Right lobe of liver (tissue), 6 donors: ENCODE measurements around the gene MIB1. TPM values are rescaled to one million over a fixed set of nuclear protein-coding genes. Genes with fewer than 3 reads are reported as not detected.

Experiments
- ATAC-seq, 4 donors: fragments of 200-7000 bp; cut with Tn5 transposase; one replicate each; pipeline ENCODE4 v1.9.1; 2020; ENCODE audit warnings: mild to moderate bottlenecking in 4 of 4, moderate library complexity in 4 of 4
- DNase-seq, 3 donors: peaks; one replicate each; pipeline ENCODE4 v3.0.0-alpha.2; 2020
- H3K27ac ChIP-seq, 3 donors: fragments of 200-600 bp; one replicate each; pipeline ENCODE4 v1.8.0; 2022
- H3K27me3 ChIP-seq, 2 donors: fragments of 200-600 bp; one replicate each; pipeline ENCODE4 v1.8.0; 2022
- H3K36me3 ChIP-seq, 4 donors: fragments of 200-600 bp; sonication (generic) in 1 of 4; one replicate each; pipeline versions ENCODE4 v1.5.1 to v1.8.0; 2017 to 2022; ENCODE audit warnings: control low read depth in 1 of 4
- H3K4me1 ChIP-seq, 4 donors: fragments of 200-600 bp; sonication (generic) in 1 of 4; one replicate each; pipeline versions ENCODE4 v1.5.1 to v1.8.0; 2017 to 2022; ENCODE audit warnings: control low read depth in 1 of 4
- H3K4me3 ChIP-seq, 3 donors: fragments of 200-600 bp; one replicate each; pipeline ENCODE4 v1.8.0; 2022
- H3K9me3 ChIP-seq, 4 donors: fragments of 200-600 bp; sonication (generic) in 1 of 4; one replicate each; pipeline versions ENCODE4 v1.5.1 to v1.8.0; 2017 to 2022; ENCODE audit warnings: control low read depth in 1 of 4
- POLR2A ChIP-seq: fragments of 450-650 bp; IDR thresholded peaks from one replicate; pipeline ENCODE4 v1.6.1; 2017; ENCODE audit warnings: antibody characterized with exemption, mild to moderate bottlenecking
- WGBS: methylation state at CpG from one replicate; pipeline ENCODE4 v1.1.6; 2018; ENCODE audit warnings: low coverage, low lambda C conversion rate; ENCODE audit not compliant: insufficient coverage; ENCODE audit errors: missing lambda C conversion rate; 5-methylcytosine and 5-hydroxymethylcytosine counted together
- intact Hi-C, 2 donors: fragments of 100-400 bp; cut with DNase I; formaldehyde crosslinking; loops; one replicate each; pipeline versions ENCODE4 v1.11.2 to v1.14.1; 2022
- total RNA-seq, 6 experiments: library from RNA; depleted of rRNA in 2 of 6; stranded (reverse); fragments of >200 nt in 2 of 6; fragmentation: NEBNext Ultra II Directional in 3 of 6; extraction: Animal tissue kit (Norgen Biotek cat#: 25700) in 3 of 6; gene quantifications; one replicate each; pipeline versions ENCODE4 v1.1.0 to v1.2.4, GENCODE V29; 2016 to 2023
- TF ChIP-seq, protein P1 (sequence below), 4 donors: fragments of 200-600 bp in 3 of 4; fragments of 450-650 bp in 1 of 4; IDR thresholded peaks; one replicate each; pipeline versions ENCODE4 v1.5.1 to v1.8.0; 2016 to 2022; ENCODE audit warnings: antibody characterized with exemption in 4 of 4, mild to moderate bottlenecking in 2 of 4
- donor health status: DM: no; HTN: yes; CAD: no.
- donor health status: DM: no; HTN: no; CAD: no.
- donor health status: DM: no; HTN: no; CAD: no.
- donor health status: DM: no; HTN: yes; CAD: no.
- donor health status: DM: no; HTN: yes; CAD: no.

Gene MIB1
- total RNA-seq, 6 experiments from 2014 or later: 10.6 to 17.1 (median 14.6) TPM

DNA sequence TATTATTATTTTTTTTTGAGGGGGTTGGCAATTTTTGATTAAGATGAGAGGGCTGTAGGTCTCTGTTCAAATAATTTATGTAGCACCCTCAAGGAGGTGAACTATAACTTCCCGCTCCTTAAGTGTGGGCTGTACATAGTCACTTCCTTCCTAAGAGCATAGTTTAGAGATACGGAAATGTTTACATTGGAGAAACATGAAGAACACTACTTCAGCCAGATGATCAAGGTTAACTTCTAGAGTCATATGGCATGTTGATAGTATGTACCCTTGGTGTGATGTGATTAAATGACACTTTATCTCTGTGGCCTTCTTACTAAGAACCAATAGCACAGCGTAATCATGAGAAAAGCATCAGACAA is 93.7 kb downstream of the MIB1 start:
- DNase-seq: no peak
- WGBS: 84% methylated on average over 3 of the region's 3 CpGs
- no peaks in the 10 kb centered on the region for H3K36me3 ChIP-seq
- no peak overlapping the region for H3K27ac ChIP-seq
- no peaks in the 10 kb centered on the region for H3K9me3 ChIP-seq
- no peak for ATAC-seq
- intact Hi-C loops: no loop called here
- no peak for TF ChIP-seq POLR2A
- TF ChIP-seq, protein P1, sequence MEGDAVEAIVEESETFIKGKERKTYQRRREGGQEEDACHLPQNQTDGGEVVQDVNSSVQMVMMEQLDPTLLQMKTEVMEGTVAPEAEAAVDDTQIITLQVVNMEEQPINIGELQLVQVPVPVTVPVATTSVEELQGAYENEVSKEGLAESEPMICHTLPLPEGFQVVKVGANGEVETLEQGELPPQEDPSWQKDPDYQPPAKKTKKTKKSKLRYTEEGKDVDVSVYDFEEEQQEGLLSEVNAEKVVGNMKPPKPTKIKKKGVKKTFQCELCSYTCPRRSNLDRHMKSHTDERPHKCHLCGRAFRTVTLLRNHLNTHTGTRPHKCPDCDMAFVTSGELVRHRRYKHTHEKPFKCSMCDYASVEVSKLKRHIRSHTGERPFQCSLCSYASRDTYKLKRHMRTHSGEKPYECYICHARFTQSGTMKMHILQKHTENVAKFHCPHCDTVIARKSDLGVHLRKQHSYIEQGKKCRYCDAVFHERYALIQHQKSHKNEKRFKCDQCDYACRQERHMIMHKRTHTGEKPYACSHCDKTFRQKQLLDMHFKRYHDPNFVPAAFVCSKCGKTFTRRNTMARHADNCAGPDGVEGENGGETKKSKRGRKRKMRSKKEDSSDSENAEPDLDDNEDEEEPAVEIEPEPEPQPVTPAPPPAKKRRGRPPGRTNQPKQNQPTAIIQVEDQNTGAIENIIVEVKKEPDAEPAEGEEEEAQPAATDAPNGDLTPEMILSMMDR (IDR thresholded peaks at IDR 0.05): no peak
- no peaks in the 10 kb centered on the region for H3K4me1 ChIP-seq
- H3K27me3 ChIP-seq: no peaks in the 10 kb centered on the region
- H3K4me3 ChIP-seq: no peak overlapping the region

DNA sequence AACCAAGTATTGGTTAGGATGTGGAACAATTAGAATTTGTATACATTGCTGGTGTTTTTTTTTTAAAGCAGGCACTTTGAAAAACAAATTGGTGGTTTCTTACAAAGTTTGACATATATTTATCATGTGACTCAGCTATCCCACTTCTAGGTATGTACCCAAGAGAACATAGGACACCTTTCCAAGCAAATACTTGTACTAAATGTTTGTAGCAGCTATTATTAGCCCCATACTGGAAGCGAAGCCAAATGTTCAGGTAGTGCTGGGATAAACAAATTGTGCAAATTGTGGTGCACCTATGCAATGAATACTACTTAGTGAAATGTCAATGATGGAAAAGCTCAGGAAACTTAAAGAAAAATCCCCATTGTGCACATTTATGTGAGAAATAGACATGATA is 101.0 kb downstream of the MIB1 start:
- intact Hi-C loops: no loop called here
- Histone ChIP-seq H3K4me1 (no peaks in the 10 kb centered on the region), H3K36me3 (peaks cover 0 to 13% (median 0%) of the 10 kb centered on the region in 4 donors), H3K27me3 (no peaks in the 10 kb centered on the region), H3K27ac (no peak overlapping the region), H3K9me3 (no peaks in the 10 kb centered on the region), H3K4me3 (no peak overlapping the region)
- ATAC-seq: no peak
- TF ChIP-seq POLR2A: no peak
- TF ChIP-seq, protein P1 (IDR thresholded peaks at IDR 0.05): no peak
- DNase-seq: no peak
- 60% methylated on average over 1 of the region's 1 CpG for WGBS

DNA sequence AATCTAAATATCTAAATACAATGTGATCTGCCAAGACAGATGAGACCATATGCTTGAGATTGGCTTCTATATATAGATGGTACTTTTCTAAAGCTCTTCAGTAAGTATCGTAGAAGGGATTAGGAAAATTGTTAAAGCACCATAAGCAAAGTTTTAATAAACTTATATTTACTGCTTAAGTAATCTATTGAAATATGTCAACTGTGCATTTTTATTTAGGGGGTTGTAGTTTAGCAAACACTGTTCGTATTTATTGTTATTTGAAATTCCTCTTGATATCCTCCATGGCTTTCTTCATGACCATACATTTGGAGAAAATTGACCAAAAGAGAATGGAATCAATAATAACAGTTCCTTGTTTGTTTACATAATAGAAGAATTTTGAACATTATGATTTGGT is 102.7 kb downstream of the MIB1 start:
- H3K27me3 ChIP-seq: no peaks in the 10 kb centered on the region
- TF ChIP-seq, protein P1 (IDR thresholded peaks at IDR 0.05): no peak
- TF ChIP-seq POLR2A: no peak
- peaks cover 0 to 19% (median 0%) of the 10 kb centered on the region in 4 donors for H3K36me3 ChIP-seq
- intact Hi-C loops: no loop called here
- H3K27ac ChIP-seq: no peak overlapping the region
- ATAC-seq (no peak), DNase-seq (no peak)
- 96% methylated on average over 2 of the region's 2 CpGs for WGBS
- no peak overlapping the region for H3K4me3 ChIP-seq
- no peaks in the 10 kb centered on the region for H3K9me3 ChIP-seq
- H3K4me1 ChIP-seq: no peaks in the 10 kb centered on the region

DNA sequence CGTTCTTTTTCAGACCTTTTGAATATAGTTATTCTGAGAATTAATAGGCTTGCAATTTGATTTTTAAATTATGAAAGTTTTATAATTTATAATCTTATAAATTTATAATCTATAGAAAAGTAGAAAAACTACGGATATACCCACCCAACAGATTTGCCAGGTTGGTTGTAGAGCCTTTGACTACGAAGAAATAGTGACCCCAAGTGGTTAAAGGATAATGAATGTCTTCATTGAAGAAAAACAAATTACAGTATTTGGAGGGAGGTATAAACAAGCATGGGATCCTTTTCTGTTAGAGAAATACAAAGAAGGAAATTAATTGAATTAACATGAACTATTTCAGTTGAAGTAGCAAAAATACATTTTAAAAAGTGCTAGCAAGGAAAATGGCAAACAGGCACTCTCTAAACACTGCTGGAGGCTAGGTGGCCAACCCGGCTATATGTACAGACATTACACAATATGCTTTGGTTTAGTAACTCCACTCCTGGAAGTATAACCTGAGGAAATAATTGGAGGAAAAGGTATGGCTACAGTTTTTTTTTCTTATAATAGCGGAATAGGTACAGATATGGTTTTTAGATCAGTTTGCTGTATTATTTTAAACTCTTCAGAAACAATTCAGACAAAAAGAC is 110.9 kb downstream of the MIB1 start:
- Histone ChIP-seq H3K9me3 (no peaks in the 10 kb centered on the region), H3K36me3 (peaks cover 0 to 6% (median 0%) of the 10 kb centered on the region in 4 donors), H3K4me1 (peaks cover 0 to 9% (median 0%) of the 10 kb centered on the region in 4 donors), H3K27me3 (no peaks in the 10 kb centered on the region), H3K4me3 (no peak overlapping the region), H3K27ac (no peak overlapping the region)
- DNase-seq (no peak), ATAC-seq (peak; percentile 69 to 76 (median 76))
- TF ChIP-seq POLR2A: no peak
- TF ChIP-seq, protein P1 (IDR thresholded peaks at IDR 0.05): peak; percentile 27 to 54 (median 48)
- 39% methylated on average over 5 of the region's 5 CpGs for WGBS
- intact Hi-C loops: no loop called here
